LNCaP clone FGC (cell line): Measurements from ENCODE around the gene CDKL1.

Source experiments
- DNase-seq: peaks from one replicate; pipeline ENCODE4 v3.0.0-alpha.2; 2011; ENCODE audit warnings: low read depth
- H3K4me3 ChIP-seq: 2 replicates; pipeline ENCODE4 v1.5.1; 2011; ENCODE audit warnings: mild to moderate bottlenecking, low read depth, low read length, control low read depth
- TF ChIP-seq, protein P1 (sequence below): IDR thresholded peaks from 2 replicates; pipeline ENCODE4 v1.5.1; 2012; ENCODE audit warnings: mild to moderate bottlenecking; ENCODE audit not compliant: control insufficient read depth, insufficient read depth; ENCODE audit errors: extremely low read depth

Gene CDKL1

DNA sequence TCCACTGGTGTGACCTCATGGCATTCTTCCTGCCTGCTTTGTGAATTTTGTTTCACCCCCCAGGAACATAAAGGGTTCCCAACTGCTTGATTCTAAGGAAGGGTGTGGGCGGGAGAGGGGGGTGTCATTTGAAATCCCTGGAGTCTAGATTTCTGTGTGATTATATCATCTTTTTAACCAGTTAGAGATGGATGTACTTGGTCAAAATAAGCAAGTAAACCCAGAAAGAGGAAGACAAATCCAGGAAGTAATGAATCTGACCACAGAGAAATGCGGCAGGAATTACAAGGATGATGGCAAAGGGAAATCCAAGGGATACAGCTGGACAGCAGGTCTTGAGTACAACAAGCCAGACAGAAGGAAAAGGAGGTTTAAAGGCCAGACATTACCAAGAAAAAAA is 45.7 kb downstream of the CDKL1 start:
- DNase-seq, result no peak
- H3K4me3 ChIP-seq, result no peak overlapping the region
- TF ChIP-seq, protein P1, sequence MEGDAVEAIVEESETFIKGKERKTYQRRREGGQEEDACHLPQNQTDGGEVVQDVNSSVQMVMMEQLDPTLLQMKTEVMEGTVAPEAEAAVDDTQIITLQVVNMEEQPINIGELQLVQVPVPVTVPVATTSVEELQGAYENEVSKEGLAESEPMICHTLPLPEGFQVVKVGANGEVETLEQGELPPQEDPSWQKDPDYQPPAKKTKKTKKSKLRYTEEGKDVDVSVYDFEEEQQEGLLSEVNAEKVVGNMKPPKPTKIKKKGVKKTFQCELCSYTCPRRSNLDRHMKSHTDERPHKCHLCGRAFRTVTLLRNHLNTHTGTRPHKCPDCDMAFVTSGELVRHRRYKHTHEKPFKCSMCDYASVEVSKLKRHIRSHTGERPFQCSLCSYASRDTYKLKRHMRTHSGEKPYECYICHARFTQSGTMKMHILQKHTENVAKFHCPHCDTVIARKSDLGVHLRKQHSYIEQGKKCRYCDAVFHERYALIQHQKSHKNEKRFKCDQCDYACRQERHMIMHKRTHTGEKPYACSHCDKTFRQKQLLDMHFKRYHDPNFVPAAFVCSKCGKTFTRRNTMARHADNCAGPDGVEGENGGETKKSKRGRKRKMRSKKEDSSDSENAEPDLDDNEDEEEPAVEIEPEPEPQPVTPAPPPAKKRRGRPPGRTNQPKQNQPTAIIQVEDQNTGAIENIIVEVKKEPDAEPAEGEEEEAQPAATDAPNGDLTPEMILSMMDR, result no peak

DNA sequence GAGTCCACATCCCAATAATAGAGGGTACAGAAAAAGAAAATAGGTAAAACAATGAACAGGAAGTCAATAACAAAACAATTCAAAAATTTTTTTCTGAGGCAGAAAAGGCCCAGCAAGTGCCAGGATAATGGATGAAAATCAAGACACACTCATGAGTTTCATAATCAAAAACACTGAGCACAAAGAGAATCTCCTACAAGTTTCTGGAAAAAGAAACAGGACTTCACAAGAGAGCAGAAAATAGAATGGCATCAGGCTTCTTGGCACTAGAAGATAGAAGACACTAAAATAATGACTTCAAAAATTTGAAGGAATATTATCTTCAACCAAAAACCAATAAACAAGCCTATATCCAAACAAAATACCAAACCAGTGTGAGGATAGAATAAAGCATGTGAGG is 47.7 kb downstream of the CDKL1 start:
- no peak overlapping the region for H3K4me3 ChIP-seq
- no peak for DNase-seq
- TF ChIP-seq, protein P1, result no peak

DNA sequence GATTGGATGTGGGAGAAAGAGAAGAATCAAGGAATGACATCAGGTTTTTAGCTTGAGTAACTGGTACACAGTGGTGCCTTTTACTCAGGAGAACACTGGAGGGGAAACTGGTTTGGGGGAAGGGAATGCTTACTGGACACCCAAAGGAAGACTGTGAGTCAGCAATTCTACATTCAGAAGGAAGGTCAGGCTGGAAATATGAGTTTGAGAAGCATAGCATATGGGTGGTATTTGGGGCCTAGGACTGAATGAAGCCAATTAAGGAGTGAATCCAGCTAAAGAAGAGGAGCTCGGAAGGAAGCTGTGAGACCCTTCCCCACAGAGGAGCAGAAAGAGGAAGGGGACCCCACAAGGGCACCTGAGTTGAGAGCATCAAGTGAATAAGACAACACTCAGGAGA is 49.2 kb downstream of the CDKL1 start:
- TF ChIP-seq, protein P1, result no peak
- DNase-seq, result no peak
- H3K4me3 ChIP-seq, result no peak overlapping the region

DNA sequence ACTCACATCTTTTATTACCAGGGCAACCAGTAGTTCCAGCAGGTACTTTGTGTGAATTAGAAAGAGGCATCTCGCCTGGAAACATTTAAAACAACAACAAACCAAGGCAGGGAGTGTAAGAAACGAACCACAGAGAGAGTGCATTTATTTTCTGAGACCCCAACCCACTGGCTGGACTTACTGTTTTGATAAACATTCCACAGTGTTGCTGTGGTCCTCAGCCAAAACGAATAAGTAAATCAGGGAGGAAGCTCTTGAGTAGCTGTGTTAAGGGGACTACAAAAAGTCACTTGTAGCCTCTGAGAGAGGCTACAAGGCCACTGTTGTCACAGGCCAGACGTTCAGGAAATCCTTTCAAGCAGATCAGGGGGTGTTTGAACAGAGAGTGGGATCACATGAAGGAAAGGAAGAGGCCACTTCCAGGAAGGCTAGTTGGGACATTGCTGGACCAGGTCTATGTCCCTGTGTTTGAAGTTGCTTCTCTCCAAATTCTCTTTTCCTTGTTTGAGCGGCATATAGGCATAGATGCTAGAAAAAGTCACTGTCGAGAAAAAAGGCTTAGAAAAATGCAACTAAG is 50.7 kb downstream of the CDKL1 start:
- TF ChIP-seq, protein P1, result no peak
- DNase-seq, result no peak
- H3K4me3 ChIP-seq, result no peak overlapping the region

DNA sequence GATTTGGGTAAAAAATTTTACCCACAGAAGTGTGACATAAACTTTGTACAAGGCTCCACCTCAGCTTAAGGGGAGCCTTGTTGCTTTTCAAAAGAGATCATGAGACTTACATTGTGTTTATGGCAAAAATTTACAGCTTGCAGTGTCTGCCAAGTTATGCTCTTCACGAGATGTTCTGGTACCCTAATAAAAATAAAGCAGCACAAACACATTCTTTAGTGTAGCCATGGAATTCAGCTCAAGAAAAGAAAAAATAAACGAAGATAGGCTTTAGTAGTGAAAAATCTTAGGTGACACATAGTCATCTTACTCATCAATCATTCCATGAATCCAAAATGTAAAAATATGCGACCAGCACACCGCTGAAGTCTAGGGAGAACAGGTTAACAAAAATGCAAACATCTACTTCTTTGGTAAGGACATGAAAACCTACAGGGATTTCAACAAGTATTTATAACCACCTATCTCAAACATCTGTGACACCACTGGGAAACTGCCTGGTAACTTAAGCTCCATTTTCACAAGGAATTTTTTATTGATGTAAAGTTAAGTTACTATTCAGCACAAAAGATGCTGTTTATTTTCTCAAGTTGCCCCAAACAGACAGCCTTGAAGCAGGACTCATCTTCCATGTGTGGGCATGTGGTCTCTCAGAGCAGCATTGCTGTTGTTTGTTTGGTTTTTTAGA is 51.7 kb downstream of the CDKL1 start:
- TF ChIP-seq, protein P1, result no peak

DNA sequence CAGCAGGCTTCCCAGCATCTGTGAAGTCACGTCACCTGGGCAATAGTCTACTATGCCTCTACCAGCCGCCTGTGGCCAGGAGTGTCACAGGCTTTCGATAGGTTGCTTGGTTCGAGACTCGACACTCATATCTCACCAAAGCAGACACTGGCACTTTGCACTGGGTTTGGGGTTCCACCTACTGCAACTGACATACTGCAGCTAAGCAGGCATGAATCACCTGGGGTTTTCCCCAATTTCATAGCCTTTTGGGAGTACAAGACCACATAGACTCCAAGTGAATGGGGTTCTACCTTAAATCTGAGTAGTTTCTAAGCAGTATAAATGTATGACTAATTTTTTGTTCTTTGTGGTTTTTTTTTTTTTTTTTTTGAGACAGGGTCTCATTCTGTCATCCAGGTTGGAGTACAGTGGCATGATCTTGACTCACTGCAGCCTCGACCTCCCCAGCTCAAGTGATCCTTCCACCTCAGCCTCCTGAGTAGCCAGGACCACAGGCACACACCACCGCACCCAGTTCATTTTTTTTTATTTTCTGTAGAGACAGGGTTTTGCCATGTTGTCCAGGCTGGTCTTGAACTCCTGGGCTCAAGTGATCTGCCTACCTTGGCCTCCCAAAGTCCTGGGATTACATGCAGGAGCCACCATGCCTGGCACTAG is 52.4 kb downstream of the CDKL1 start:
- TF ChIP-seq, protein P1, result no peak
- DNase-seq, result no peak
- H3K4me3 ChIP-seq, result no peak overlapping the region

More for the DNA sequence above, 51.7 kb downstream of the CDKL1 start:
- H3K4me3 ChIP-seq, result no peak overlapping the region
- DNase-seq, result peak; percentile 50
